CD4-positive, alpha-beta T cell treated with Interleukin-17A for 4 hours (primary cell): ENCODE measurements around the gene DLGAP4.
"Not testable (repeated sequence)": the region's sequence is repeated elsewhere in the genome, so short reads cannot be mapped to it uniquely, and the experiment has no call there.

Experiments
- DNase-seq: peaks from one replicate; pipeline ENCODE4 v3.0.0-alpha.2; 2020; ENCODE audit warnings: mixed read lengths

DLGAP4 gene

DNA sequence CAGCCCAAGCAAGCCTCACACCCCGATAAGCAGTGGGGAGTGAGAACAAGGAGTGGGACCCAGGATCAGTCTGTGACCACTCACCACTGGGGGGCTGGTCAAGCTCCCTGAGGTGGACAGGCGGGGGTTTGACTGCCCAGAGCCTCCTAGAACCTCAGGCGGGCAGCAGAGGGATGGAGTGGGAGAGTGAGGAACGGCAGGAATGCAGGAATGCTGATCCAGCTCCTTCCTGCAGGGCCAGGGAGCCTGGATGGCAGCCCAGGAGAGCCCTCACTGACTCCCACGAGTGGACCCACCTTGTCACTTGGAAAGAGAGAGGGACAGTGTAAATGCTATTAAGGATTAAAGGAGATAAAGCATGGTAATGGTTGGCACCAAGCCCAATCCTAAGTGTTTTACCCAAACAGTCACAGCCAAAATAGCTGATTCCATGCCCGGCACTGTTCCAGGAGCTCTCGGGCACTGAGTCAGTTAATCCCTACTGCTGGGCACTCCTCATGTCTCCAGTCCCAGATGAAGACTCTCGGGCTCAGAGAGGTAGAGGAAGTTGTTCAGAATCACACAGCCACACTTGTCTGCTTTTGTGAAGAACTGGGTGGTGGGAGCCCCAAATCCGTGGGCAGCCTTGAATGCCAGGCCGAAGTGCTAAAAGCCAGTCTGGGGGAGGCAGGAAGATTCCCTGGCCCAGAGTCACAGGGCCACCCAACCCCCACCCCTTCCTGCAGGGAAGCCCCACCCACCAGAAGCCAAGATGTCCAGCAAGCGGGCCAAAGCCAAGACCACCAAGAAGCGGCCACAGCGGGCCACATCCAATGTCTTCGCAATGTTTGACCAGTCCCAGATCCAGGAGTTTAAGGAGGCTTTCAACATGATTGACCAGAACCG lies 238.2 kb downstream of the DLGAP4 start:
- no peak for DNase-seq

DNA sequence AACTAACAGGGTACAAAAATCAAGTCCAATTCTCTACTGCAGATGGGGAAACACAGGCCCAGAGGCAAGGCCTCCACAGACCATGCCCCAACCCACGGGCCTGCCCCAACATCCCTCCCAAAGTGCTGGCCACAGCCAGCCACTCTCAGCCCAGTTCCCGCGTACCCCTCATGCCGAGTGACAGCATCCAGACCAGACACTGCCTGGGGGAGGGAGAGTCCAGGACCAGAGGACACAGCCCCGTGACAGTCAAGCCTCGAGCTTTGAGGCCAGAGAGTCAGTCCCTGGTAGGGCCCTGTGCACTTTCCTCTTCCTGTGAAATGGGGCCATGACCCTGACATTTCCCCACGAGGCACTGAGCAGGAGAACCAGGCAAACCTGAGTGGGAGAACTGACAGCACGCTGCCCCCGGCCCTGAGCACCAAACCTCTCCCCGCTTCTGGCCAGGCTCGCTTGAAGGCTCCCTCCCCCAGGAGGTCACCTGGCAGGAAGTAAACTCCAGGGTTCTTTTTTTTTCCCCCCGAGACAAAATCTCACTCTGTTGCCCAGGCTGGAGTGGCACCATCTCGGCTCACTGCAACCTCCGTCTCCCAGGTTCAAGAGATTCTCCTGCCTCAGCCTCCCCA lies 240.1 kb downstream of the DLGAP4 start:
- no peak for DNase-seq

GRCh38 chr20:36547186-36548005 lies 241.3 kb downstream of the DLGAP4 start:
- no peak for DNase-seq

DNA sequence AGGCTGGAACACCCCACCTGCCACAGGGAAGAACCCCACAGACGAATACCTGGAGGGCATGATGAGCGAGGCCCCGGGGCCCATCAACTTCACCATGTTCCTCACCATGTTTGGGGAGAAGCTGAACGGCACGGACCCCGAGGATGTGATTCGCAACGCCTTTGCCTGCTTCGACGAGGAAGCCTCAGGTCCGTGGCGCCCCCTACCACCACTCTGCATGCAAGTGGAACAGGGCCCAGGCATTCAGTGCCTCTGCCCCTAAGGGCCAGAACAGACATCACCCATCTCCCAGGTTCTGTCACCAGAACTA lies 241.8 kb downstream of the DLGAP4 start:
- DNase-seq: no peak

DNA sequence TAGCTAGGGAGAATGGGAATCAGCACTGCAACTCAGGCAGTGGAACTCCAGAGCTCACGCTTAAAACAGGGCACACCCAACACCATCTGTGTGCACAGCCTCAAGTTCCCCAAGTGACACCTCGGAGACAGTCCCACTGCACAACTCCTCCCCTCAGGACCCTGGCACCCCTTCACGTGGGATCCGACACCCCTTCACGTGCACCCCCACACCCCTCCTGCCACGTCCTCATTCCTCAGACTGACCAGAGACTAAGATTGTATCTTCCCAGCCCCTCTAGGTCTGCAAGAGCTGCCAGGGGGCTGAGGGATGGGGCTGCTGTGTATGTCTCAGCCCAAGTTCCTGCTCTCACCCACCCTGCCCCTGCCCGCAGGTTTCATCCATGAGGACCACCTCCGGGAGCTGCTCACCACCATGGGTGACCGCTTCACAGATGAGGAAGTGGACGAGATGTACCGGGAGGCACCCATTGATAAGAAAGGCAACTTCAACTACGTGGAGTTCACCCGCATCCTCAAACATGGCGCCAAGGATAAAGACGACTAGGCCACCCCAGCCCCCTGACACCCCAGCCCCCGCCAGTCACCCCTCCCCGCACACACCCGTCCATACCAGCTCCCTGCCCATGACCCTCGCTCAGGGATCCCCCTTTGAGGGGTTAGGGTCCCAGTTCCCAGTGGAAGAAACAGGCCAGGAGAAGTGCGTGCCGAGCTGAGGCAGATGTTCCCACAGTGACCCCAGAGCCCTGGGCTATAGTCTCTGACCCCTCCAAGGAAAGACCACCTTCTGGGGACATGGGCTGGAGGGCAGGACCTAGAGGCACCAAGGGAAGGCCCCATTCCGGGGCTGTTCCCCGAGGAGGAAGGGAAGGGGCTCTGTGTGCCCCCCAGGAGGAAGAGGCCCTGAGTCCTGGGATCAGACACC lies 242.8 kb downstream of the DLGAP4 start:
- no peak for DNase-seq

DNA sequence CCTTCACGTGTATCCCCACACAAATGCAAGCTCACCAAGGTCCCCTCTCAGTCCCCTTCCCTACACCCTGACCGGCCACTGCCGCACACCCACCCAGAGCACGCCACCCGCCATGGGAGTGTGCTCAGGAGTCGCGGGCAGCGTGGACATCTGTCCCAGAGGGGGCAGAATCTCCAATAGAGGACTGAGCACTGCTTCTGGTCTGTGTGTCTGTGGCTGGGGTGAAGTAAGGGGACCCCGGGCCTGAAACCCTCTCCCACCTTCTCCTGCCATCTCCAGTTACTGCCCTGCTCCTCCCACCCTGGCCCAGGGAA lies 243.4 kb downstream of the DLGAP4 start:
- DNase-seq: no peak

- DNase-seq: no peak
Measured at GRCh38 chr20:36549942-36550789, 244.0 kb downstream of the DLGAP4 start.

DNA sequence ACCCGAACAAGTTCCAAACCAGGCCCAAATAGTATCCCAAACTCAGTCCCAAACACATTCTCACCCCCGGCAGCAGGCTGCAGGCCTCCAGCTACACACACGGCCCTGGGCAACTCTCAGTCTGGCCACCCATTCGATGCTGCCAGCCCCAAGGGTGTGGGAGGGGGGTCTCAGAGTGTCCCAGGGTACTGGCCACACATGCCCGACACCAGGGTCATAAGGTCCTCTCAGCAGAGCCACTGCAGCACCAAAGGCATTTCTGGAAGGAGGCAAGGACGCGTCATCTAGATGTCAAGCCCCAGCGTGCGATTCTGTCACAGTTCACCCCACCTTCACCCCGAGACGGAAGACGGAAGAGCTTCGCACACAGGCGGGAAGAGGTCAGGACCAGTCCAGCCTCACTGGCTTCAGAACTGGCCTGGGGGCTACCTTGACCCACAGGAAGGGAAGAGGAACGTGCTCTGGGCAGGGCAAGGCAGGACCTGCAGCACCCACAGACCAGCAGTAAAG lies 244.7 kb downstream of the DLGAP4 start:
- no peak for DNase-seq

DNA sequence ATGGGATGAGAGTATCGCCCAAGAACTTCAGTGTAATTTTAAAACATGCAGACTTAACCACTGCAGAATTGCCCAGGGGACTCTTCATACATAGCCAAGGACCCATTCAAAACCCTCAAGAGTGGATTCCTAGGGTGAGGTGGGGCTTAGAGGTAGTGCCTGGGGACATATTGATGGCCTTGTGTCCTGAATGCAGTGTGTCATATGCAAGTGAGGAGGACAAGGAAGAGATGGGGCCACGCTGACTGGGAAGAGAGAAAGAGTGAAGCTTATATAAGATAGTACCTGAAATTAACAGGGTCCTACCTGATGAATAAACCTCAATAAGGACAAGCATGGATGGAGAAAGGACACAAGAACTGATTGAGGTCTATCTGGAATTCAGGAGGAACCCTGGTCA lies 249.1 kb downstream of the DLGAP4 start:
- DNase-seq: no peak

- no peak for DNase-seq
Measured at GRCh38 chr20:36562724-36563123, 256.6 kb downstream of the DLGAP4 start.

DNA sequence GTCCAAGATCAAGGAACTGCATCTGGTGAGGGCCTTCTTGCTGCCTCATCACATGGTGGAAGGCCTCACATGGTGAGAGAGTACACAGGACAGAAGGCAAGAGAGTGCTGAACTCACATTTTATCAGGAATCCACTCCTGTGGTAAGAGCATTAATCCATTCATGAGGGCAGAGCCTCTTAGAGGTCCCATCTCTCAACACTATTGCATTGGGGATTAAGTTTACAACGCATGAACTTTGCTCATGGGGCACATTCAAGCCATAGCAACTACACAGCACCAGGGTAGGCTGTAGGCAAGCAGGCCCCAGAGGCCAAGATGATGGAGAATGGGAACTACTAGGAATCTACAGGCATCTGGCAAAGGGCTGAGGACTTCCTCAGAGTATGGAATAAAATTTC lies 257.2 kb downstream of the DLGAP4 start:
- no peak for DNase-seq

DNA sequence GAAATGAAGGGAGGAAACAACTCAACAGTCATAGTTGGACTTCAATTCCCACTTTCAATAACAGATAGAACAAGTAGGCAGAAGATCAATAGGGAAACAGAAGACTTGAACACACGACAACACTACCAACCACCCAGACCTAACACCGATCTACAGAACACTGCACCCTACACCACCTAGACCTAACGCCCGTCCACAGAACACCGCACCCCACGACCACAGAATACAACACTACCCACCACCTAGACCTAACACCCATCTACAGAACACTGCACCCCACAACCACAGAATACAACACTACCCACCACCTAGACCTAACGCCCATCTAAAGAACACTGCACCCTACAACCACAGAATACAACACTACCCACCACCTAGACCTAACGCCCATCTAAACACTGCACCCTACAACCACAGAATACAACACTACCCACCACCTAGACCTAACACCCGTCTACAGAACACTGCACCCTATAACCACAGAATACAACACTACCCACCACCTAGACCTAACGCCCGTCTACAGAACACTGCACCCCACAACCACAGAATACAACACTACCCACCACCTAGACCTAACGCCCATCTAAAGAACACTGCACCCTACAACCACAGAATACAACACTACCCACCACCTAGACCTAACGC lies 258.1 kb downstream of the DLGAP4 start:
- DNase-seq: not testable (repeated sequence)

DNA sequence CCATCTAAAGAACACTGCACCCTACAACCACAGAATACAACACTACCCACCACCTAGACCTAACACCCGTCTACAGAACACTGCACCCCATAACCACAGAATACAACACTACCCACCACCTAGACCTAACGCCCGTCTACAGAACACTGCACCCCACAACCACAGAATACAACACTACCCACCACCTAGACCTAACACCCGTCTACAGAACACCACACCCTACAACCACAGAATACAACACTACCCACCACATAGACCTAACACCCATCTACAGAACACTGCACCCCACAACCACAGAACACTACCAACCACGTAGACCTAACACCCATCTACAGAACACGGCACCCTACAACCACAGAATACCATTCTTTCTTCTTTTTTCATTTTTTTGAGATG lies 258.6 kb downstream of the DLGAP4 start:
- not testable (repeated sequence) for DNase-seq

DNA sequence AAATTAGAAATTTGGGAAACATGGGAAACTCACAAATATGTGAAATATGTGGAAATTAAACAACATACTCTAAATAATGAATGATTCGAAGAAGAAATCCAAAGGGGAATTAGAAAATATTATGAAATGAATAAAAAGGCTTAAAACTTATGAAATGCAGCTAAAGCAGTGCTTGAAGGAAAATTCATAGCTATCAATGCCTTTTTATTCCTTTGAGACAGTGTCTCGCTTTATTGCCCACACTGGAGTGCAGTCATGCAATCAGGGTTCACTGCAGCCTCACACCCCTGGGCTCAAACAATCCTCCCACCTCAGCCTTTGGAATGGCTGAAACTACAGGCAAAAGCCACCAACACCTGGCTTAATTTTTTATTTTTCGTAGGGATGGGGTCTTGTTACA lies 259.4 kb downstream of the DLGAP4 start:
- no peak for DNase-seq

- DNase-seq: no peak
Measured at GRCh38 chr20:36569847-36570429, 263.8 kb downstream of the DLGAP4 start.

GRCh38 chr20:36571564-36572504 lies 265.7 kb downstream of the DLGAP4 start:
- peak; percentile 18 for DNase-seq

DNA sequence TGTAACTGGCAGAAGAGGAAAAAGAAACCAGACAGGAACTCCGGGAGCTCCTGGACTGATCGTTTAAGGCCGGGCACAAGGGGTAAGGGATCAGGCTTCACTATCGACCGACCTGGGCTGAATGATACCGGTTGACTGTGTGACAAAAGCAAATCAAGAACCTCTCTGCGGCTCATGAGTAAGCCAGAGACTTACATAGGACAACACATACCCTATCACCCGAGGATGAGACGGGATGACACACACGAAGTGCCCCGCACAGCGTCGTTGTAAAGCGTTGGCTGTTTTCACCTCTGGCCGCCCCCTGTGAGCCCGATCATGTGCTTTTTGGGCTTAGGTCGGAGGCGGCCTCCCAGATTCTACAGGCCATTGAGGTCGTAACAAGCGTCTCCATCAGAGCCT lies 266.6 kb downstream of the DLGAP4 start:
- peak; percentile 79 for DNase-seq

DNA sequence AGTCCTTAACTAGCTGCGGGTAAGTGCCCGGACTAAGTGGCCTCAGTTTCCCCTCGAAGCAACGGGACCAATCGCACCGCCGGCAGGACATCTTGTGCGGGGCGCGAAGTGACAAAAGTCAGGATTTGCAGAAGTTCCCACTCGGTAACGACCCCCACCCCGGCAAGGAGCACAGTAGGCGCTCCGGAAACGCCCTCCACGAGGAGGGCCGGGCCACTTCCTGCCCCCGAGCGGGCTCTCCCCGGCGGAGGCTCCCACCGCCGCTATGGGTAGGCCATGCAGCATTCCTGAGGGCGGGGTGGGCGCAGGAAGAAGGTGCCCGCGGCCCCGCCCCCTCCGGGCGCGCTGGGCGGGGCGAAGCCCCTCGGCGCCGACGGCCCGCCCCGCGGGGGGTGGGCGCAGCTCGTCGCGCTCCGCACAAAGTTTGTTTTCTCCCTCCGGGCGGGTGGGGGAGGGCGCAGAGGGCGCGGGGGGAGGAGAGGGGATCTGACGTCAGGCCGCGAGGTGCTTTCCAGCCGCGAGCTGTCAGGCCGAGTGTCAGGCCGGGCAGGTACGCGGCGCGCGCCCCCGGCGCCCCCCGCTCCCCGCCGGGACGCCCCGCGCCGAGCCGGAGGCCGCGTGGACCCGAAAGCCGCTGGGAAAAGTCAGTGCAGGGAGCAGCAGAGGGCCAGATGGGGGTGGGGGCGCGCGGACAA lies 267.1 kb downstream of the DLGAP4 start, which contains the start of gene TGIF2:
TSS of gene TGIF2 (plus strand) at position 495 of the 695 bp plus-strand sequence. CDS start 5,178 bp downstream, outside the sequence.
- peak; percentile 95 for DNase-seq
